GM18520 (cell line): Measurements from ENCODE around the gene PREX1.
"Not testable (repeated sequence)": the region's sequence is repeated elsewhere in the genome, so short reads cannot be mapped to it uniquely, and the experiment has no call there.

Experiments
- ATAC-seq: cut with Tn5 transposase; IDR thresholded peaks from one replicate; pipeline ENCODE4 v1.9.1; 2021; ENCODE audit not compliant: unreplicated experiment

Gene PREX1, protein sequence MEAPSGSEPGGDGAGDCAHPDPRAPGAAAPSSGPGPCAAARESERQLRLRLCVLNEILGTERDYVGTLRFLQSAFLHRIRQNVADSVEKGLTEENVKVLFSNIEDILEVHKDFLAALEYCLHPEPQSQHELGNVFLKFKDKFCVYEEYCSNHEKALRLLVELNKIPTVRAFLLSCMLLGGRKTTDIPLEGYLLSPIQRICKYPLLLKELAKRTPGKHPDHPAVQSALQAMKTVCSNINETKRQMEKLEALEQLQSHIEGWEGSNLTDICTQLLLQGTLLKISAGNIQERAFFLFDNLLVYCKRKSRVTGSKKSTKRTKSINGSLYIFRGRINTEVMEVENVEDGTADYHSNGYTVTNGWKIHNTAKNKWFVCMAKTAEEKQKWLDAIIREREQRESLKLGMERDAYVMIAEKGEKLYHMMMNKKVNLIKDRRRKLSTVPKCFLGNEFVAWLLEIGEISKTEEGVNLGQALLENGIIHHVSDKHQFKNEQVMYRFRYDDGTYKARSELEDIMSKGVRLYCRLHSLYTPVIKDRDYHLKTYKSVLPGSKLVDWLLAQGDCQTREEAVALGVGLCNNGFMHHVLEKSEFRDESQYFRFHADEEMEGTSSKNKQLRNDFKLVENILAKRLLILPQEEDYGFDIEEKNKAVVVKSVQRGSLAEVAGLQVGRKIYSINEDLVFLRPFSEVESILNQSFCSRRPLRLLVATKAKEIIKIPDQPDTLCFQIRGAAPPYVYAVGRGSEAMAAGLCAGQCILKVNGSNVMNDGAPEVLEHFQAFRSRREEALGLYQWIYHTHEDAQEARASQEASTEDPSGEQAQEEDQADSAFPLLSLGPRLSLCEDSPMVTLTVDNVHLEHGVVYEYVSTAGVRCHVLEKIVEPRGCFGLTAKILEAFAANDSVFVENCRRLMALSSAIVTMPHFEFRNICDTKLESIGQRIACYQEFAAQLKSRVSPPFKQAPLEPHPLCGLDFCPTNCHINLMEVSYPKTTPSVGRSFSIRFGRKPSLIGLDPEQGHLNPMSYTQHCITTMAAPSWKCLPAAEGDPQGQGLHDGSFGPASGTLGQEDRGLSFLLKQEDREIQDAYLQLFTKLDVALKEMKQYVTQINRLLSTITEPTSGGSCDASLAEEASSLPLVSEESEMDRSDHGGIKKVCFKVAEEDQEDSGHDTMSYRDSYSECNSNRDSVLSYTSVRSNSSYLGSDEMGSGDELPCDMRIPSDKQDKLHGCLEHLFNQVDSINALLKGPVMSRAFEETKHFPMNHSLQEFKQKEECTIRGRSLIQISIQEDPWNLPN (N-terminal part only)

GRCh38 chr20:48827855-48828733 is at the start of gene PREX1:
TSS of gene PREX1 (minus strand) at chr20:48827999. CDS start at chr20:48827860, 139 bp downstream.
- ATAC-seq, result peak; percentile 32

DNA sequence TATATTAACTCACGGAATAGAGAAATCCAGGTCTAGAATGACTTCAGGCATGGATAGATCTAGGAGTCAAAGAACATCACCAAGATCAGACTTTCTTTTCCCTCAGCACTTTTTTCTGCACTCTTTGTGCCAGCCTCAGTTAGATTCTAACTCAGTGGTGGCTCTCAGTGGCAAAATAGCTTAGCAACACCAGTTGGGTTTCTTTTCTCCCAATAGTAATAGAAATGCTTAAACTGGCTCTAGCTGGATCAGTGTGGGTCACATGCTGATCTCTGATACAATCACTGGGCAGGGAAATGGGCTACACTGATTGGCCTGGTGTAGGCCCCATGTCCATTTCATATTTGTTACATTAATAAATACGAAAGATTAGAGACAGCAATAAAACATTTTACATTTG is 49.5 kb upstream of the PREX1 start:
- no peak for ATAC-seq

- ATAC-seq, result no peak
These were observed 48.1 kb upstream of the PREX1 start for GRCh38 chr20:48875914-48876240.

DNA sequence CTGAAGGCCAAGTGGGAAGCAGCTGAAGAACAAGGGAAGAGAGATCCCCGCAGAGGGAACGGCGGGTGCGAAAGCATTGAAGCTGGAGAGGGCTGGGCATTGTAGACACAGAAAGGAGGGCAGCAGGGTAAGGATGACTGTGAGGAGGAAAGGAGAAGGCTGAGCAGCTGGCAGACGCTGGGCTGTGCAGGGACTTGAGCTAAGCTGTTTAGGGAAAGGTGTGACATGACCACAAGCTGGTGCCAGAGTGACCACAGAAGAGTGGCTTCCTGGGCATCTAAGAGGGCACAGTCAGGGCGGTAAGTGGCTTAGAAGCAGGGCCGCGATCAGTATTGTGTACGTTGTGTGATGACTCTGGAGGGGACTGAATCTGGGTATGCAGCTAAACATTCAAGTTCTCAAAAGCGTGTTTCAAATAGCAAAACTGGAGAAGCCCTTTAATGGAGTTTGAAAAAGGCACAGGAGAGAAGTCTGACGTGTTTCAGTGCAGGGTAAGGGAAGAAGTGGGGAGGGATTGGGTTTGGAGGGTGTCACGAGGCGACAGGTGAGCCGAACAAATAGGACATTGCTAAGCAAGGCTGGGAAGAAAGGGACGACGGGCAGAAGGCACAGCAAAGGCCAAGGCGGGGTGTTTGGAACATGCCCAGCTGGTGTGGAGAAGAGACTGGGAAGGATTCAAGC is 47.6 kb upstream of the PREX1 start:
- no peak for ATAC-seq

DNA sequence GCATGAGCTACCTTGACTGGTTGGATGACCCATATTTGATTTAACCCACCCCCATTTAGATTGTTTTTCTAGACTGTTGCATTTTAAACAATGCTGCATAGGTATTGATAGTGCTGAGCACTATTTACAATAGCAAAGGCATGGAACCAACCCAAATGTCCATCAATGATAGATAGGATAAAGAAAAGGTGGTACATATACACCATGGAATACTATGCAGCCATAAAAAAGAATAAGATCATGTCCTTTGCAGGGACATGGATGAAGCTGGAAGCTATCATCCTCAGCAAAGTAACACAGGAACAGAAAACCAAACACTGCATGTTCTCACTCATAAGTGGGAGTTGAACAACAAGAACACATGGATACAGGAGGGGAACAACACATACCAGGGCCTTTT is 41.6 kb upstream of the PREX1 start:
- not testable (repeated sequence) for ATAC-seq

- ATAC-seq, result no peak
These were observed 39.1 kb upstream of the PREX1 start for GRCh38 chr20:48866936-48867335.

DNA sequence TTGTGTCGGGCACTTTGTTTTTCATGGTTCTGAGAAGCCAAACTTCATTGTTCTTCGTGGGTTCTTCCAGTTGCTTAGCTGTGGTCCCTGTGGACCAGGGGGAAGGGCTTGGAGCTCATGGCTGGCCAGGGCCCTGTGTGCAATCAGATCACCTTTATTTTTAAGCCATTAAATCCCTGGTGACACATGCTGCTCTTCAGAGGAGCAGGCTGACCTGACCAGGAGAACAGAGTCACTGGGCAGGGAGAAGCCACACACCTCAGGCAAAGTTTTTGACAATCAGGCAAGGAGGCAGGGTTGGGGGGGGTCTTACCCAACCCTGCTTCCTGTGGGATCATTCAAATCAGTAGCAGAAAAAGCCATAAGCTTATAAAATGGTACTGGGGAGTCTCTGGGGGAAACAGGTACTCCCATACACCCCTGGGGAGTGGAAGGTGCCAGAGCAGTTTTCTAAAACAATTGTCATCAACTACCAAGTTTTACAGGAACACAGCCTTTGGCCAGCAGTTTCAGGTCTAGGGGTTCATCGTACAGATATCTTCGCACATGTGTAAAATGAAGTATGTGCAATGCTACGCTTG is 37.0 kb upstream of the PREX1 start:
- ATAC-seq, result no peak

DNA sequence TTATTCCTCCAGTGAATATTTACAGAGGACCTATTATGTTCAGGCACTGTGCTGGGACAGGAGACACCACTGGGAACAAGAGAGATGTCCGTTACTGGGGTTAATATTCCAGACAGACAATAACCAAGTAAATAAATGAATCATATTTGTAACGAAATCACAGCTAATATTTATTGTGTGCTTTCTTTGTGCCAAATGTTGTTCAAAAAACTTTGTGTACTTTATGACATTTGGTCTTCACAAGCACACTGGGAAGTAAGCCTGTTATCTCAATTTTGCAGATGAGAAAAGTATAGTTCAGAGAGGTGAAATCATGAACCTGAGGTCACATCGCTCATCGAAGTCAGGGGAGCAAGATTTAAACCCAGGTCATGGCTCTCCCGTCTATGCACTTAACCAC is 36.5 kb upstream of the PREX1 start:
- ATAC-seq, result no peak

- ATAC-seq, result no peak
These were observed 34.5 kb upstream of the PREX1 start for GRCh38 chr20:48862279-48862678.

GRCh38 chr20:48861444-48861843 is 33.6 kb upstream of the PREX1 start:
- no peak for ATAC-seq

DNA sequence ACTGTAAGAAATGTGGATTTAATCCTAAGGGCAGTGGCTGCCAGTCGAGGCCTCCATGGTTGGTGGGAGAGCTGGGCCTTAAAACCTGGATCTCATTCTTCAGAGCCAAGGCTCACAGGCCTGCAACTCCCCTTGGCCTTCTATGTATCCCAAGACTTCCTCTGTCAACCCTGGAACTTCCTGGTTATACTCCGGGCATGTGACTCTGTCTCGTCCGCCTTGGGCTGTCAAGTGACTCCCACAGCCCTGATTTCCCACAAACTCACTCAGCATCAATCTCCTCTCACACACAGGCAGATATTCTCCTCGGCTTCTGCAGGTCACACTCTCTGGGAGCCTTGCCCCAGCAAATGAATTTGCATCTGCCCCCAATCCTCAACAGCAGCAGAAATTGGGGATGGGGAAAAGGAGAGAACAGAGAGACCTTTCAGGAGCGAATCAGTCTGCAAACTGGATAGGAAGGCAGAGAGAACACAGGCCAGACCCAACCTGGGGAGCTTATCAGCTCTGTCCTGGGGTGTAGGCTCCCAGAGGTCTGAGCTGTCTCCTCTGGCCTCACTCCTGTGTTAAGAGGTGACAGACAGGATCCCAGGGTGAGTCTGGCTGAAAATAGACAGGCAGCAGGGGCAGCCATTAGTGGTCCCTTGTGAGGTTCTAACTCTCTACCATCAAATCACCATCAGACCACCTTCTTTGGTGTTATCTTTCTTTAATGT is 30.4 kb upstream of the PREX1 start:
- no peak for ATAC-seq

- ATAC-seq, result no peak
These were observed 28.3 kb upstream of the PREX1 start for GRCh38 chr20:48856130-48856529.

DNA sequence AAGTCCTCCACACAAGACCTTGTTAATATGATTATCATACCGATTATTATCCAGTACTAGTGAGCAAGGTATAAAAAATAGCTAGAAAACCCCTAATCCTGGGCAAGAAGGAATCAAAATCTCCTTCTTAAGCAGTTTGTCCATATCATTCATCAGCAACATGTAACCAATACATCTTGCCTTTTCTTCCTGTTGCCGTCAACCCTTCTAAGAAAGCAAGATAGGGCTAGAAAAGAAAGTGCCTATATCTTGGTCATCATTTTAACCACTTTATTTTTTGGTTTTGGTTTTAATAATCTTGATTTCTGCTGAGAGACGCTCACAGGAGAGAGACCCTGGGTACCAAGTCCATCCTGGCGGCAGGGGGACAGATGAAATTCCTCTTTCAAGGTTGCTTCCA is 27.2 kb upstream of the PREX1 start:
- ATAC-seq, result no peak

GRCh38 chr20:48852609-48853008 is 24.8 kb upstream of the PREX1 start:
- ATAC-seq, result no peak

GRCh38 chr20:48851579-48851978 is 23.8 kb upstream of the PREX1 start:
- no peak for ATAC-seq

- ATAC-seq, result no peak
These were observed 23.1 kb upstream of the PREX1 start for GRCh38 chr20:48850977-48851299.

GRCh38 chr20:48850257-48850976 is 22.6 kb upstream of the PREX1 start:
- no peak for ATAC-seq

DNA sequence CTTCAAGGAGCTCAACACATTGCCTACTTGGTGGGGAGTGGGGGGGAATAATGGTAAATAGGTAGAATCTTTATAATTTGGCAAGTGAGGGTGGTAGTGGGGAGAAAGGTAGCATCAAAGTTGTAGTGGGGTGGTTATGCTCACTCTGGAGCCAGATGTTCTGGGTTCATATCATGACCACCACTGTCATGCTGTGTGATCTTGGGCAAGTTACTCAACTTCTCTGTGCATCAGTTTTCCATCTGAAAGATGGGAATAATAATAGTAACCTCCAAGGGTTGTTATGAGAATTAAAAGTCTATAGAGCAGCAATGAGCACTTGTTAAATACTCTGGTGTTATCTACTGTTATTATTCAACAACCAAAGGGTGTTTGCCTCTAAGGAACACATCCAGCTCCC is 22.0 kb upstream of the PREX1 start:
- ATAC-seq, result no peak
